Measurements from ENCODE around the gene CSK. TPM values are rescaled to one million over a fixed set of nuclear protein-coding genes. Genes with fewer than 3 reads are reported as not detected.

CSK gene
- total RNA-seq, 4 donors from 2014 or later = 30.6 to 130 (median 45.2) TPM

DNA sequence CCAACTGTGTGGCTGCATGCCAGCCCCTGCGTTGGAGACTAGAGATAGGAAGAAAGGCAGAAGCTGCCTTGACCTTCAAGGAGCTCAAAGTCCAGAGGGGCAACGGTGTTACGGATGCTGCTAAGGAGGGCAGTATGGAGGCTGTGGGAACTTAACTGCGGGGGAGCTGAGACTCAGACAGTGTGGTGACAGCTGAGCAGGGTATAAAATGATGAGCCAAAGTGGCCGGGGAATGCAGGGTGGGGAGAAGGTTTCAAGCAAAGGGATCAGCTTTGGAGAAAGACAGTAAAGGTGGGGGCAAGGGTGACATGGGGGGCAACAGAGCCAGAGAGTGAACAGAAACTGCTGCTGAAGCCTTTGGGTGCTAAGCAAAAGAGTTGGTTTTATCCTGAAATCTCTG is 39.5 kb upstream of the CSK start:
- 88 to 95% methylated on average over 5 of the region's 5 CpGs for WGBS, 2 donors
- Histone ChIP-seq H3K9me3 (peaks cover 0 to 6% (median 0%) of the 10 kb centered on the region in 3 donors), H3K4me1 (no peaks in the 10 kb centered on the region), H3K36me3 (no peaks in the 10 kb centered on the region), H3K4me3 (no peak overlapping the region), H3K27ac (no peak overlapping the region), H3K27me3 (peaks cover 0 to 29% (median 0%) of the 10 kb centered on the region in 4 donors)
- intact Hi-C loops (cut with DNase I) = no loop called here
- no peak for DNase-seq
- TF ChIP-seq, protein P1, sequence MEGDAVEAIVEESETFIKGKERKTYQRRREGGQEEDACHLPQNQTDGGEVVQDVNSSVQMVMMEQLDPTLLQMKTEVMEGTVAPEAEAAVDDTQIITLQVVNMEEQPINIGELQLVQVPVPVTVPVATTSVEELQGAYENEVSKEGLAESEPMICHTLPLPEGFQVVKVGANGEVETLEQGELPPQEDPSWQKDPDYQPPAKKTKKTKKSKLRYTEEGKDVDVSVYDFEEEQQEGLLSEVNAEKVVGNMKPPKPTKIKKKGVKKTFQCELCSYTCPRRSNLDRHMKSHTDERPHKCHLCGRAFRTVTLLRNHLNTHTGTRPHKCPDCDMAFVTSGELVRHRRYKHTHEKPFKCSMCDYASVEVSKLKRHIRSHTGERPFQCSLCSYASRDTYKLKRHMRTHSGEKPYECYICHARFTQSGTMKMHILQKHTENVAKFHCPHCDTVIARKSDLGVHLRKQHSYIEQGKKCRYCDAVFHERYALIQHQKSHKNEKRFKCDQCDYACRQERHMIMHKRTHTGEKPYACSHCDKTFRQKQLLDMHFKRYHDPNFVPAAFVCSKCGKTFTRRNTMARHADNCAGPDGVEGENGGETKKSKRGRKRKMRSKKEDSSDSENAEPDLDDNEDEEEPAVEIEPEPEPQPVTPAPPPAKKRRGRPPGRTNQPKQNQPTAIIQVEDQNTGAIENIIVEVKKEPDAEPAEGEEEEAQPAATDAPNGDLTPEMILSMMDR (IDR thresholded peaks at IDR 0.05) = no peak
- no peak for TF ChIP-seq POLR2A (IDR thresholded peaks at IDR 0.05)

DNA sequence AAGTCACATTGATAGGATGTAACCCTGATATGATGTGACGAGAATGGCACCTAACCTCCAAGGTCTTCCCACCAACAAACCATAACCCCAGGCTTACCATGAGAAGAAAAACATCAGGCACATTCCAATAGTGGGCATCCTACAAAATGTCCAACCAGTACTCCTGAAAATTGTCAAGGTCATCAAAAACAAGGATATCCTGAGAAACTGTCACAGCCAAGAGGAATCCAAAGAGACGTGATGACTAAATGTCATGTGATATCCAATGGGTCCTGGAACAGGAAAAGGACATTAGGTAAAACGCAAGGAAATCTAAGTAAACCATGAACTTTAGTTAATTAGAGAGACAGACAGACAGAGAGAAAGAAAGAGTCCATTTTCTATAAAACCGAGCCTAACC is 35.5 kb upstream of the CSK start:
- Histone ChIP-seq H3K4me1 (no peaks in the 10 kb centered on the region), H3K36me3 (no peaks in the 10 kb centered on the region), H3K9me3 (peaks cover 0 to 6% (median 0%) of the 10 kb centered on the region in 3 donors), H3K27me3 (peaks cover 0 to 14% (median 0%) of the 10 kb centered on the region in 4 donors), H3K27ac (no peak overlapping the region), H3K4me3 (no peak overlapping the region)
- no peak for DNase-seq
- intact Hi-C loops (cut with DNase I) = no loop called here
- TF ChIP-seq POLR2A (IDR thresholded peaks at IDR 0.05) = no peak
- TF ChIP-seq, protein P1 (IDR thresholded peaks at IDR 0.05) = no peak
- WGBS, 2 donors = 70 to 81% methylated on average over 4 of the region's 4 CpGs

DNA sequence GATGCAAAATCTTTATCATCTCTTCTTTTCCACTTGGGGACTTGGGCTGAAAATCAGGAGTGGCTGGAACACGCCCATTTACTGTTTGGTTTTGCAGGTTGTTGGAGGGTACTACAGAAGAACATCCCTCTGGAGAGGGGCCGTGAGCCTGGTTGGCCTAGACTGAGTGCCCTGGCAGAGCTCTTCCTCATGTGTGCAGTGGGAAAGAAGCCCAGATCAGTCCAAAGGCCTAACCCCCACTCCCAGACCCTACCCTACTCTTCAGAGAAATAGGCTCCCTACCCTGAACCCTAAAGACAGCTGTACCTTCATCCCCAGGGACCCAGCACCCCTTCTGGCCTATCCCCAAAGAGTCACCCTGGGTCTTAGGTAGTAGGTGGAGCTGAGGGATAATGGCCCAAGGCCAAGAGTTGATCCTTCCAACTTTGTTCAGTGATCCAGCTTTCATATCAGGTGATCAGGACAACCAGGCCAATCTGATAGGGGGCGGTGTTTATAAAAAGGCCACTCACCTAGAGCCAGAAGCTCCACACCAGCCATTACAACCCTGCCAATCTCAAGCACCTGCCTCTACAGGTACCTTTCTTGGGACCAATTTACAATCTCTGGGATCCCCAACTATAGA is 33.4 kb upstream of the CSK start, which contains the start of gene CYP1A2:
Gene CYP1A2 (plus strand): TSS at position 524 of the 625 bp plus-strand sequence. CDS start 894 bp downstream, outside the sequence.
- 69 to 88% methylated on average over 2 of the region's 3 CpGs for WGBS, 2 donors

DNA sequence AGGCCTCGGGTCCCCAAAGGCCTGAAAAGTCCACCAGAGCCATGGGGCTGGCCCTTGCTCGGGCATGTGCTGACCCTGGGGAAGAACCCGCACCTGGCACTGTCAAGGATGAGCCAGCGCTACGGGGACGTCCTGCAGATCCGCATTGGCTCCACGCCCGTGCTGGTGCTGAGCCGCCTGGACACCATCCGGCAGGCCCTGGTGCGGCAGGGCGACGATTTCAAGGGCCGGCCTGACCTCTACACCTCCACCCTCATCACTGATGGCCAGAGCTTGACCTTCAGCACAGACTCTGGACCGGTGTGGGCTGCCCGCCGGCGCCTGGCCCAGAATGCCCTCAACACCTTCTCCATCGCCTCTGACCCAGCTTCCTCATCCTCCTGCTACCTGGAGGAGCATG is 32.0 kb upstream of the CSK start:
- 99 to 100% methylated on average over 5 to 10 of the region's 20 CpGs for WGBS, 2 donors
- H3K4me1 ChIP-seq = no peaks in the 10 kb centered on the region
- H3K27me3 ChIP-seq = no peaks in the 10 kb centered on the region
- no peak overlapping the region for H3K4me3 ChIP-seq
- TF ChIP-seq, protein P1 (IDR thresholded peaks at IDR 0.05) = no peak
- TF ChIP-seq POLR2A (IDR thresholded peaks at IDR 0.05) = no peak
- no peak for DNase-seq
- no peaks in the 10 kb centered on the region for H3K9me3 ChIP-seq
- H3K27ac ChIP-seq = no peak overlapping the region
- intact Hi-C loops (cut with DNase I) = no loop called here
- no peaks in the 10 kb centered on the region for H3K36me3 ChIP-seq

More for the DNA sequence above, 33.4 kb upstream of the CSK start, which contains the start of gene CYP1A2:
- Histone ChIP-seq H3K4me1 (no peaks in the 10 kb centered on the region), H3K4me3 (no peak within 1 kb of the TSS), H3K9me3 (no peaks in the 10 kb centered on the region), H3K27me3 (no peaks in the 10 kb centered on the region), H3K27ac (no peak within 1 kb of the TSS), H3K36me3 (no peaks in the 10 kb centered on the region)
- no peak for TF ChIP-seq POLR2A (IDR thresholded peaks at IDR 0.05)
- TF ChIP-seq, protein P1 (IDR thresholded peaks at IDR 0.05) = no peak
- no peak for DNase-seq
- intact Hi-C loops (cut with DNase I) = no loop called here

DNA sequence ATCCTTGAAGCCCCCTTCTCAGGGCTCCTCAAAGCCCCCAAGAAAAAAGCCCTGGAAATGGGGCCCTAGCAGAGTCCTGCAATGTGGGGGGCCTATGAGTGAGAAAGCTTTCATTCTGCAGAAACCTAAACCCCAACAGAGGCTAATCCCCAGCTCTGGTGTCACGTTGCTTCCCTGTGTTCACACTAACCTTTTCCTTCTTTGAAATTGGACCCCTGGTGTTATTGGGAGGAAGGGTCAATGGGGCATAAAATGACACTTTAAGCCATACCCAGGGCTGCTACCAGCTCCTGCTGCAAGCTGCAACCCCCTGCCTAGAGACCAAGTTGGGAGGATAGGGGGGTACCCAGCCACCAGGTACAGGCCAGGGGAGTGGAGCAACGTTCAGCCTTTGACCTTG is 31.1 kb upstream of the CSK start:
- Histone ChIP-seq H3K27me3 (no peaks in the 10 kb centered on the region), H3K4me3 (no peak overlapping the region), H3K36me3 (no peaks in the 10 kb centered on the region), H3K9me3 (no peaks in the 10 kb centered on the region), H3K4me1 (no peaks in the 10 kb centered on the region), H3K27ac (no peak overlapping the region)
- intact Hi-C loops (cut with DNase I) = no loop called here
- DNase-seq = no peak
- 67 to 100% methylated on average over 1 to 2 of the region's 2 CpGs for WGBS, 2 donors
- TF ChIP-seq, protein P1 (IDR thresholded peaks at IDR 0.05) = no peak
- TF ChIP-seq POLR2A (IDR thresholded peaks at IDR 0.05) = no peak

Measured in esophagus squamous epithelium (tissue), 5 donors.